ENCODE measurements around the gene REC8. TPM values are rescaled to one million over a fixed set of nuclear protein-coding genes. Genes with fewer than 3 reads are reported as not detected.

REC8 gene
- total RNA-seq, 1 donor from 2014 or later = 18.4 TPM

DNA sequence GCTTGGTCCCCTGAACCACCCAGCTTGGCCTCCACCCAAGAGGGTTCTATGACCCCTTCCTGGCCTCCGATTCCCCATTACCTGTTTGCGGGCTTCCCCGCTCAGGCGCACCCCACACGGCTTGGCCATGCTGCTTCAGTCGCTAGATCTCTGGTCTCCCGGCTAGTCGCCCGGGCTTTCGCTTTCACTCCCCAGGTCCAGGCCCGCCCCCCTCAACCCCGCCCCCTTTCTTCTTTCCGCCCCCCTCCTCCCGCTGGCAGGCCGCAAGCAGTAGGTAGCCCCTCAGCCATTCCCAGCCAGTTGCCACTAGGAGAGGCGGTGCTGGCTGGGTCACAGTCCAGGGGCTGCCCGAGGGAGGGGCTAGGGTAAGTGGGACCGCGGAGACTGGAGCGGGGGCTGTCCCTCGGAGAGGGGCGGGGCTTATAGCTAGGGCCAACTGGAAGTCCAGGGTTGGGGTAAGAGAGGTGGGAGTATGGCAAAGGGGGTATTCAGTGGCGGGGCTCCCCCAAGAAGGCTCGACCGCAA is 25.4 kb upstream of the REC8 start, which contains the start of gene PSME2:
Gene PSME2, minus strand, starts transcription at position 158 of the 525 bp plus-strand sequence. Its CDS starts 29 bp downstream, at position 129.
- H3K4me1 ChIP-seq = peaks cover 44% of the 10 kb centered on the region
- DNase-seq = peak; percentile 96
- intact Hi-C loops (cut with DNase I) = no loop called here

DNA sequence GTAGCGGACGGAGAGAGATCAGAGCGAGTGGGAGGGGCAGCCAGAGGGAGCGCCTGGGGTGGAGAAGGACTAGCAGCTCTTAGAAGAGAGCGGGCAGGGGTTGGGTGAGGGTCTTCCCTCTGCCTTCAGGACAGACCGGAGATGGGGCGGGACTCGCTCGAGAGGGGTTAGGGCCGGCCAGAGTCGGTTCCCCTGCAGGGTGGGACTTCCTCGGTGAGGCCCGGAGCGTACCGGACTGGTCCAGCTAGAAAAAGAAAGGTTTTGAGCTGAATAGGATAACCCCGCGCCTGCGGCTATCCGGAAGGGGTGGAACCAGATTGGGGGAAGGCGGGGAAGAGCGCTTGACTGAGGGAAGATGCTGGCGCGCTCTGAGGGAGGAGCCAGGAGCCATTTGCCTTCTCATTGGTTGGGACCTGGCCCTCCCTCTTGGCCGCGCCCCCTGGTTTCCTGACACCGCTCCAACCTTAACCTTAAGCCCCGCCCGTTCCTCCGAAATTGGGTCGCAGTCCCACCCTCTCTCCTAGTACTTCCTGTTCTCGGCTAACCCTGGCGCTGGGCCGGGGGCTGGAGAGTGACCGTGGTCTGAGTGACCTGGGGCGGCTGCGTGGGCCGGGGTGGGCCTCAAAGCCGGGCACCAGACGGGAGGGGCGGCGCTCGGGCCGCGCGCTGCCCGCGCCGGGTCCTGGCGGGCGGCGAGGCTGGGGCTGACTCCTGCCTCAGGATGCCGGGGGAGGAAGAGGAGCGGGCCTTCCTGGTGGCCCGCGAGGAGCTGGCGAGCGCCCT is 24.7 kb upstream of the REC8 start, which contains the start of gene RNF31:
Gene RNF31, plus strand, starts transcription at position 521 of the 783 bp plus-strand sequence. Its CDS starts 201 bp downstream, at position 722.
- Histone ChIP-seq H3K36me3 (peaks cover 59% of the 10 kb centered on the region), H3K4me3 (peak within 1 kb of the TSS; percentile 97), H3K9me3 (no peaks in the 10 kb centered on the region), H3K27me3 (ENCODE audit: low read depth) (no peaks in the 10 kb centered on the region), H3K4me1 (peaks cover 39% of the 10 kb centered on the region), H3K27ac (peak within 1 kb of the TSS; percentile 90)
- intact Hi-C loops (cut with DNase I) = no loop called here
- peak; percentile 99 for DNase-seq
- peak; percentile 96 to 97 for ATAC-seq
- TF ChIP-seq, protein P1, sequence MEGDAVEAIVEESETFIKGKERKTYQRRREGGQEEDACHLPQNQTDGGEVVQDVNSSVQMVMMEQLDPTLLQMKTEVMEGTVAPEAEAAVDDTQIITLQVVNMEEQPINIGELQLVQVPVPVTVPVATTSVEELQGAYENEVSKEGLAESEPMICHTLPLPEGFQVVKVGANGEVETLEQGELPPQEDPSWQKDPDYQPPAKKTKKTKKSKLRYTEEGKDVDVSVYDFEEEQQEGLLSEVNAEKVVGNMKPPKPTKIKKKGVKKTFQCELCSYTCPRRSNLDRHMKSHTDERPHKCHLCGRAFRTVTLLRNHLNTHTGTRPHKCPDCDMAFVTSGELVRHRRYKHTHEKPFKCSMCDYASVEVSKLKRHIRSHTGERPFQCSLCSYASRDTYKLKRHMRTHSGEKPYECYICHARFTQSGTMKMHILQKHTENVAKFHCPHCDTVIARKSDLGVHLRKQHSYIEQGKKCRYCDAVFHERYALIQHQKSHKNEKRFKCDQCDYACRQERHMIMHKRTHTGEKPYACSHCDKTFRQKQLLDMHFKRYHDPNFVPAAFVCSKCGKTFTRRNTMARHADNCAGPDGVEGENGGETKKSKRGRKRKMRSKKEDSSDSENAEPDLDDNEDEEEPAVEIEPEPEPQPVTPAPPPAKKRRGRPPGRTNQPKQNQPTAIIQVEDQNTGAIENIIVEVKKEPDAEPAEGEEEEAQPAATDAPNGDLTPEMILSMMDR (IDR thresholded peaks at IDR 0.05) = no peak

More for the DNA sequence above, 25.4 kb upstream of the REC8 start, which contains the start of gene PSME2:
- H3K36me3 ChIP-seq = peaks cover 53% of the 10 kb centered on the region
- H3K27ac ChIP-seq = peak within 1 kb of the TSS; percentile 90
- no peaks in the 10 kb centered on the region for H3K9me3 ChIP-seq
- H3K4me3 ChIP-seq = peak within 1 kb of the TSS; percentile 97
- TF ChIP-seq, protein P1 (IDR thresholded peaks at IDR 0.05) = no peak
- H3K27me3 ChIP-seq (ENCODE audit: low read depth) = no peaks in the 10 kb centered on the region
- peak; percentile 91 to 92 for ATAC-seq

DNA sequence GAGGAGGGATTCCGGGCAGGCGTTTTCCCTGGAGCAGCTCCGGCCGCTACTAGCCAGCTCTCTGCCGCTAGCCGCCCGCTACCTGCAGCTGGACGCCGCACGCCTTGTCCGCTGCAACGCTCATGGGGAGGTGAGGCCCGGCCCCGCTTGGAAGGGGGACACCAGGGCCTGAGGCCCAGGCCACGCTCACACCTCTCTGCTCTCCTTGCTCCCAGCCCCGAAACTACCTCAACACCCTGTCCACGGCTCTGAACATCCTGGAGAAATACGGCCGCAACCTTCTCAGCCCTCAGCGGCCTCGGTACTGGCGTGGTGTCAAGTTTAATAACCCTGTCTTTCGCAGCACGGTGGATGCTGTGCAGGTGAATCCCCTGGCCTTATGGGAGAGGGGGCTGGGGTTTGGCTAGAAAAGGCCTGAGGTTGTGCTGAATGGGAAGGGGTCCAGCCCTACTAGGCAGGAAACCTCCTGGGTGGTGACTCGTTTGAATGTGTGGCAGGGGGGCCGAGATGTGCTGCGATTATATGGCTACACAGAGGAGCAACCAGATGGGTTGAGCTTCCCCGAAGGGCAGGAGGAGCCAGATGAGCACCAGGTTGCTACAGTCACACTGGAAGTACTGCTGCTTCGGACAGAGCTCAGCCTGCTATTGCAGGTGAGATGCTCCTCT is 24.0 kb upstream of the REC8 start:
- peaks cover 36% of the 10 kb centered on the region for H3K4me1 ChIP-seq
- intact Hi-C loops (cut with DNase I) = no loop called here
- no peaks in the 10 kb centered on the region for H3K9me3 ChIP-seq
- ATAC-seq = peak in 1 of 2 donors; percentile 0
- DNase-seq = peak; percentile 65
- no peaks in the 10 kb centered on the region for H3K27me3 ChIP-seq (ENCODE audit: low read depth)
- TF ChIP-seq, protein P1 (IDR thresholded peaks at IDR 0.05) = no peak
- peak overlapping the region; percentile 90 for H3K27ac ChIP-seq
- H3K4me3 ChIP-seq = peak overlapping the region; percentile 97
- H3K36me3 ChIP-seq = peaks cover 67% of the 10 kb centered on the region

DNA sequence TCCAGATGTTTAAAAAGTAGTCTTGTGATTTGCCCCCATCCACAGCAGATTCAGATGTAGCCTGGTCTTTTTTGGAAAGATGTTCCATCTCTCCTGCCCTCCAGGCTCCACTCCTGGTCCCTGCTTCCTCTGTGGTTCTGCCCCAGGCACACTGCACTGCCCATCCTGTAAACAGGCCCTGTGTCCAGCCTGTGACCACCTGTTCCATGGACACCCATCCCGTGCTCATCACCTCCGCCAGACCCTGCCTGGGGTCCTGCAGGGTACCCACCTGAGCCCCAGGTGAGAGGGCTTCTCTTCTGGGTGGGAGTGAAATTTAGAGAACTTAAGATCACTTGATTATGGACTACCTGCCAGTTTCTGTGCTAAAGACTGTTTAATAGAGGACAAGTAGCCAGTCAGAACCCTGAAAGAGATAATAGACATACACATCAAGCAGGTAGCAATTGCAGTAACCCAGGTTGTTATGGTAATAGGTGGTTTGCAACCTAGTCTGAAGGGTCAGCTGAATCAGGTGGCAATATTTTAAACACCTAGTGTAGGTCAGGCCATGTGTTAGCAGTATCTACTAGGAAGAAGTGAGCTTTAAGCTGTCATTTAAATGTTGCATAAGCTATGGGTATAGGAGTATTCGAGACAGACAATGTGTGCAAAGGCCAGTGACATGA is 22.4 kb upstream of the REC8 start:
- no peaks in the 10 kb centered on the region for H3K27me3 ChIP-seq (ENCODE audit: low read depth)
- H3K4me1 ChIP-seq = peaks cover 36% of the 10 kb centered on the region
- TF ChIP-seq, protein P1 (IDR thresholded peaks at IDR 0.05) = no peak
- ATAC-seq = no peak
- peaks cover 69% of the 10 kb centered on the region for H3K36me3 ChIP-seq
- no peak overlapping the region for H3K27ac ChIP-seq
- intact Hi-C loops (cut with DNase I) = no loop called here
- no peaks in the 10 kb centered on the region for H3K9me3 ChIP-seq
- DNase-seq = no peak
- no peak overlapping the region for H3K4me3 ChIP-seq

DNA sequence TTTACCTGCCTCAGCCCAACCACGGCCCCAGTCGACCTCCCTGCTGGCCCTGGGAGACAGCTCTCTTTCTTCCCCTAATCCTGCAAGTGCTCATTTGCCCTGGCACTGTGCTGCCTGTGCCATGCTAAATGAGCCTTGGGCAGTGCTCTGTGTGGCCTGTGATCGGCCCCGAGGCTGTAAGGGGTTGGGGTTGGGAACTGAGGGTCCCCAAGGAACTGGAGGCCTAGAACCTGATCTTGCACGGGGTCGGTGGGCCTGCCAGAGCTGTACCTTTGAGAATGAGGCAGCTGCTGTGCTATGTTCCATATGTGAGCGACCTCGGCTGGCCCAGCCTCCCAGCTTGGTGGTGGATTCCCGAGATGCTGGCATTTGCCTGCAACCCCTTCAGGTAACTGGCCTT is 21.8 kb upstream of the REC8 start:
- intact Hi-C loops (cut with DNase I) = no loop called here
- H3K36me3 ChIP-seq = peaks cover 69% of the 10 kb centered on the region

More for the DNA sequence above, 21.8 kb upstream of the REC8 start:
- H3K27me3 ChIP-seq (ENCODE audit: low read depth) = no peaks in the 10 kb centered on the region
- no peak overlapping the region for H3K27ac ChIP-seq
- ATAC-seq (no peak), DNase-seq (no peak)
- TF ChIP-seq, protein P1 (IDR thresholded peaks at IDR 0.05) = no peak
- H3K4me3 ChIP-seq = no peak overlapping the region
- H3K9me3 ChIP-seq = no peaks in the 10 kb centered on the region
- H3K4me1 ChIP-seq = peaks cover 34% of the 10 kb centered on the region
